B cell (primary cell): ENCODE results near the gene FRMPD2. TPM values are rescaled to one million over a fixed set of nuclear protein-coding genes. Genes with fewer than 3 reads are reported as not detected.

Source experiments
- ATAC-seq: fragments of 200-7000 bp; cut with Tn5 transposase; one replicate; pipeline ENCODE4 v1.10.0; 2021; ENCODE audit warnings: low read depth, mild to moderate bottlenecking, moderate number of reproducible peaks, moderate library complexity
- CTCF ChIA-PET: fragments of 350-600 bp; sonication (Branson Sonifier 250); formaldehyde crosslinking; loops from one replicate; lab custom pipeline; 2021; ENCODE audit warnings: antibody characterized with exemption, inconsistent platforms; lab: Charles Lee
- POLR2A ChIA-PET: fragments of 350-600 bp; sonication (Branson Sonifier 250); formaldehyde crosslinking; loops from one replicate; lab custom pipeline; 2021; ENCODE audit warnings: antibody characterized with exemption; lab: Charles Lee
- DNase-seq: peaks from one replicate; pipeline ENCODE4 v3.0.0; 2013
- H2AFZ ChIP-seq: 2 replicates; pipeline ENCODE4 v1.6.1; 2012; ENCODE audit warnings: mild to moderate bottlenecking, low read depth, low read length; ENCODE audit not compliant: insufficient read depth, poor library complexity, severe bottlenecking
- H3K27ac ChIP-seq, 2 donors: 1 replicate in 1 of 2; 2 replicates in 1 of 2; pipeline ENCODE4 v1.5.1; 2012 to 2013; ENCODE audit warnings: low read length in 2 of 2, mild to moderate bottlenecking in 2 of 2, moderate library complexity in 1 of 2
- H3K27me3 ChIP-seq, 4 experiments: fragments of 200-600 bp in 1 of 4; sonication (generic) in 1 of 4; replicated peaks in 1 of 4; 1 replicate in 2 of 4; 2 replicates in 2 of 4; pipeline versions ENCODE4 v1.6.1 to v1.7.0; 2013 to 2016; ENCODE audit warnings: low read length in 3 of 4, mild to moderate bottlenecking in 2 of 4, mixed read lengths in 1 of 4, moderate library complexity in 1 of 4; ENCODE audit not compliant: insufficient read depth in 4 of 4, control insufficient read depth in 3 of 4; ENCODE audit errors: control extremely low read depth in 1 of 4
- H3K36me3 ChIP-seq, 2 experiments: replicated peaks in 1 of 2; 1 replicate in 1 of 2; 2 replicates in 1 of 2; pipeline versions ENCODE4 v1.6.1 to v1.7.1; 2013; ENCODE audit warnings: low read length in 1 of 2; ENCODE audit not compliant: insufficient read depth in 2 of 2, control insufficient read depth in 1 of 2; ENCODE audit errors: control extremely low read depth in 1 of 2, extremely low read depth in 1 of 2
- H3K4me1 ChIP-seq, 2 donors: fragments of 200-600 bp in 1 of 2; sonication (generic) in 1 of 2; 1 replicate in 1 of 2; 2 replicates in 1 of 2; pipeline versions ENCODE4 v1.5.1 to v1.6.1; 2013 to 2017; ENCODE audit warnings: low read length in 2 of 2; ENCODE audit not compliant: control insufficient read depth in 2 of 2, insufficient read depth in 2 of 2
- H3K4me2 ChIP-seq: replicated peaks from 2 replicates; pipeline ENCODE3; 2012; ENCODE audit warnings: mild to moderate bottlenecking, low read depth, low read length; ENCODE audit not compliant: poor library complexity, severe bottlenecking
- H3K4me3 ChIP-seq, 5 experiments: fragments of 200-600 bp in 1 of 5; sonication (generic) in 1 of 5; 1 replicate in 3 of 5; 2 replicates in 2 of 5; pipeline versions ENCODE4 v1.5.1 to v1.7.0; 2011 to 2016; ENCODE audit warnings: low read length in 4 of 5, mild to moderate bottlenecking in 4 of 5, low read depth in 2 of 5, control low read depth in 1 of 5, moderate library complexity in 1 of 5; ENCODE audit not compliant: insufficient read depth in 1 of 5; ENCODE audit errors: control extremely low read depth in 1 of 5, extremely low read depth in 1 of 5
- H3K79me2 ChIP-seq: fragments of 200-600 bp; sonication (generic); one replicate; pipeline ENCODE4 v1.6.0; 2016; ENCODE audit warnings: low read length; ENCODE audit not compliant: control insufficient read depth, insufficient read depth
- H3K9ac ChIP-seq: fragments of 200-600 bp; sonication (generic); 2 replicates; pipeline ENCODE4 v1.6.1; 2017; ENCODE audit warnings: mild to moderate bottlenecking, low read length, moderate library complexity
- H3K9me3 ChIP-seq, 3 donors: one replicate each; pipeline versions ENCODE4 v1.6.1 to v1.7.1; 2013; ENCODE audit warnings: low read length in 2 of 3; ENCODE audit not compliant: control insufficient read depth in 2 of 3, insufficient read depth in 1 of 3; ENCODE audit errors: control extremely low read depth in 1 of 3
- H4K20me1 ChIP-seq: 2 replicates; pipeline ENCODE4 v1.6.0; 2012; ENCODE audit warnings: mild to moderate bottlenecking, low read length; ENCODE audit not compliant: insufficient read depth, control insufficient read depth, poor library complexity, severe bottlenecking
- H3K27ac Mint-ChIP-seq: one replicate; pipeline ENCODE4 v1.8.0; 2021; ENCODE audit warnings: mixed read lengths
- H3K27me3 Mint-ChIP-seq: one replicate; pipeline ENCODE4 v1.8.0; 2021; ENCODE audit warnings: mixed read lengths
- H3K4me1 Mint-ChIP-seq: one replicate; pipeline ENCODE4 v1.8.0; 2021; ENCODE audit warnings: mixed read lengths
- H3K4me3 Mint-ChIP-seq: one replicate; pipeline ENCODE4 v1.8.0; 2021; ENCODE audit warnings: mixed read lengths
- H3K9me3 Mint-ChIP-seq: one replicate; pipeline ENCODE4 v1.8.0; 2022; ENCODE audit warnings: mixed read lengths; ENCODE audit not compliant: insufficient read depth
- CTCF ChIP-seq: fragments of 200-600 bp; IDR thresholded peaks from one replicate; pipeline ENCODE4 v1.8.0; 2022; ENCODE audit warnings: antibody characterized with exemption, mild to moderate bottlenecking
- EZH2 ChIP-seq: IDR thresholded peaks from 2 replicates; pipeline ENCODE4 v1.6.1; 2012; ENCODE audit warnings: borderline replicate concordance, low read depth, mild to moderate bottlenecking, moderate library complexity, low read length; ENCODE audit not compliant: insufficient read depth, poor library complexity, severe bottlenecking
- WGBS: methylation state at CpG from one replicate; pipeline ENCODE4 v1.1.5; 2013; ENCODE audit warnings: missing lambda C conversion rate; ENCODE audit not compliant: insufficient coverage; 5-methylcytosine and 5-hydroxymethylcytosine counted together
- intact Hi-C: fragments of 100-400 bp; cut with micrococcal nuclease; formaldehyde crosslinking; loops from one replicate; pipeline ENCODE4 v1.10.0; 2022
- polyA plus RNA-seq: library from polyadenylated mRNA; depleted of rRNA; stranded (reverse); fragments of >200 nt; gene quantifications from 2 replicates; pipeline ENCODE4 v1.2.3, GENCODE V29; 2012
- total RNA-seq, 2 donors: library from RNA; stranded (reverse); fragments of 120-200 nt in 1 of 2; gene quantifications; 1 replicate in 1 of 2; 2 replicates in 1 of 2; pipeline versions ENCODE4 v1.2.3 to v1.2.4, GENCODE V29; 2013 to 2022

The FRMPD2 gene
- total and polyA plus RNA-seq, 2 donors (not counting 1 experiment from before 2014, with no cell fraction given): not detected

DNA sequence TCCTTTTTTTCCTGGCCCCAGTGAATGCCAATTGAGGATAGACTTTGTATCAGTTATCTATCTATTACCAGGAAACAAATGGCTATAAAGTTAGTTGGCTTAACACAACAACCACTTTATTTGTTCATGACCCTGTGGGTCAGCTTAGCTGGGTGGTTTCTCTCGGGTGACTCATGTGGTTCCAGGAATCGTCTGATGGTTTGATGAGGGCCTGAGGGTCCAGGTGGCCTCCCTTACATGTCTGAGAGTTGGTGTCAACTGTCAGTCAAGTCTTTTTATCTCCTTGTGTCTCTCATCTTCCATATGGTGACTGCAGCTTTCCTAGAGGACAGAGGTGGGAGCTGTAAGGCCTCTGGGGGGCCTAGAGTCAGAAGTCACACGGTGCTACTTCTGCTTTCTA is 16.7 kb upstream of the FRMPD2 start:
- H3K79me2 ChIP-seq: no peaks in the 10 kb centered on the region
- H3K9ac ChIP-seq: no peak overlapping the region
- no peak overlapping the region for H3K4me2 ChIP-seq
- H3K4me3 Mint-ChIP-seq: no peak overlapping the region
- 72% methylated on average over 3 of the region's 3 CpGs for WGBS
- TF ChIP-seq EZH2: no peak
- TF ChIP-seq CTCF: no peak
- no peaks in the 10 kb centered on the region for H3K36me3 ChIP-seq
- no peak overlapping the region for H3K27ac ChIP-seq
- peaks cover 7% of the 10 kb centered on the region for H3K4me1 Mint-ChIP-seq
- no peaks in the 10 kb centered on the region for H4K20me1 ChIP-seq
- no peak overlapping the region for H2AFZ ChIP-seq
- no peaks in the 10 kb centered on the region for H3K4me1 ChIP-seq
- H3K27ac Mint-ChIP-seq: no peak overlapping the region
- DNase-seq: no peak
- ATAC-seq: no peak
- no peaks in the 10 kb centered on the region for H3K27me3 Mint-ChIP-seq
- intact Hi-C loops: no loop called here
- peaks cover 4% of the 10 kb centered on the region for H3K9me3 Mint-ChIP-seq
- H3K27me3 ChIP-seq: no peaks in the 10 kb centered on the region
- H3K9me3 ChIP-seq: peaks cover 0 to 4% (median 0%) of the 10 kb centered on the region in 3 donors
- POLR2A ChIA-PET: no interaction called here
- CTCF ChIA-PET: interaction anchor here (1.0 to 1.6 kb wide), 3 partner anchors 9 to 20 kb away, joined by 3 to 5 read pairs (median 4); no protein-coding TSS in a partner anchor
- H3K4me3 ChIP-seq: no peak overlapping the region

GRCh38 chr10:48290286-48290685 is 15.8 kb upstream of the FRMPD2 start:
- Histone ChIP-seq H3K79me2 (no peaks in the 10 kb centered on the region), H3K4me1 (no peaks in the 10 kb centered on the region), H3K27ac (no peak overlapping the region), H4K20me1 (no peaks in the 10 kb centered on the region), H2AFZ (no peak overlapping the region), H3K9ac (no peak overlapping the region), H3K9me3 (peaks cover 0 to 4% (median 0%) of the 10 kb centered on the region in 3 donors), H3K4me2 (no peak overlapping the region), H3K4me3 (no peak overlapping the region), H3K36me3 (no peaks in the 10 kb centered on the region), H3K27me3 (peaks cover 0 to 4% (median 0%) of the 10 kb centered on the region in 4 experiments)
- H3K27me3 Mint-ChIP-seq: no peaks in the 10 kb centered on the region
- 97% methylated on average over 9 of the region's 9 CpGs for whole genome bisulfite sequencing
- intact Hi-C loops: no loop called here
- CTCF ChIA-PET: interaction anchor here (1.2 to 1.6 kb wide), 3 partner anchors 9 to 20 kb away, joined by 3 to 5 read pairs (median 4); no protein-coding TSS in a partner anchor
- TF ChIP-seq CTCF: no peak
- no peak for TF ChIP-seq EZH2
- H3K4me3 Mint-ChIP-seq: no peak overlapping the region
- peaks cover 4% of the 10 kb centered on the region for H3K9me3 Mint-ChIP-seq
- DNase-seq (no peak), ATAC-seq (no peak)
- POLR2A ChIA-PET: no interaction called here
- H3K4me1 Mint-ChIP-seq: peaks cover 10% of the 10 kb centered on the region
- no peak overlapping the region for H3K27ac Mint-ChIP-seq
